Measurements from ENCODE around the gene CLEC2A.

The CLEC2A gene

GRCh38 chr12:9931245-9931644, 925 bp downstream of the CLEC2A start:
- DNase-seq = no peak

GRCh38 chr12:9928607-9929006, 3.6 kb downstream of the CLEC2A start:
- no peak for DNase-seq

GRCh38 chr12:9926876-9927275, 5.3 kb downstream of the CLEC2A start:
- DNase-seq = no peak

GRCh38 chr12:9925705-9926393, 6.3 kb downstream of the CLEC2A start:
- no peak for DNase-seq

- DNase-seq = no peak
These were observed 9.7 kb downstream of the CLEC2A start for GRCh38 chr12:9922429-9922828.

GRCh38 chr12:9920451-9920850, 11.7 kb downstream of the CLEC2A start:
- no peak for DNase-seq

- DNase-seq = no peak
These were observed 12.7 kb downstream of the CLEC2A start for GRCh38 chr12:9919443-9919842.

GRCh38 chr12:9911708-9912107, 20.5 kb downstream of the CLEC2A start:
- no peak for DNase-seq

GRCh38 chr12:9910716-9911421, 21.3 kb downstream of the CLEC2A start:
- no peak for DNase-seq

GRCh38 chr12:9909724-9910123, 22.4 kb downstream of the CLEC2A start:
- DNase-seq = no peak

GRCh38 chr12:9908350-9908749, 23.8 kb downstream of the CLEC2A start:
- no peak for DNase-seq

GRCh38 chr12:9907769-9908168, 24.4 kb downstream of the CLEC2A start:
- DNase-seq = no peak

GRCh38 chr12:9906873-9907272, 25.3 kb downstream of the CLEC2A start:
- DNase-seq = no peak

GRCh38 chr12:9902539-9903228, 29.5 kb downstream of the CLEC2A start:
- no peak for DNase-seq

- DNase-seq = no peak
These were observed 31.2 kb downstream of the CLEC2A start for GRCh38 chr12:9900930-9901329.

- no peak for DNase-seq
These were observed 33.0 kb downstream of the CLEC2A start for GRCh38 chr12:9899209-9899608.

GRCh38 chr12:9897535-9897934, 34.6 kb downstream of the CLEC2A start:
- DNase-seq = no peak

- DNase-seq = no peak
These were observed 36.8 kb downstream of the CLEC2A start for GRCh38 chr12:9895215-9895971.

- DNase-seq = no peak
These were observed 43.4 kb downstream of the CLEC2A start for GRCh38 chr12:9888665-9889273.

GRCh38 chr12:9883175-9883574, 49.0 kb downstream of the CLEC2A start:
- no peak for DNase-seq

- DNase-seq = no peak
These were observed 50.2 kb downstream of the CLEC2A start for GRCh38 chr12:9881988-9882387.

- no peak for DNase-seq
These were observed 50.9 kb downstream of the CLEC2A start, which contains the start of gene KLRF2 for GRCh38 chr12:9881246-9881645. TSS of gene KLRF2 (plus strand) at chr12:9881489. CDS start at chr12:9881596, 107 bp downstream.

Measured in NCI-H1048 (cell line).